Ascending aorta (tissue), 2 donors: Measurements from ENCODE around the gene SMARCC2. TPM values are rescaled to one million over a fixed set of nuclear protein-coding genes. Genes with fewer than 3 reads are reported as not detected.
"Not testable (repeated sequence)": the region's sequence is repeated elsewhere in the genome, so short reads cannot be mapped to it uniquely, and the experiment has no call there.

Experiments used
- DNase-seq, 2 donors: peaks; one replicate each; pipeline ENCODE4 v3.0.0-alpha.2; 2019; ENCODE audit warnings: low spot score in 2 of 2
- H3K27ac ChIP-seq, 2 donors: fragments of 200-600 bp; sonication (generic); one replicate each; pipeline ENCODE4 v1.5.1; 2016 to 2017; ENCODE audit warnings: mild to moderate bottlenecking in 1 of 2
- H3K27me3 ChIP-seq: fragments of 200-600 bp; sonication (generic); one replicate; pipeline ENCODE4 v1.5.1; 2017
- H3K36me3 ChIP-seq, 2 donors: fragments of 200-600 bp; sonication (generic); one replicate each; pipeline ENCODE4 v1.5.1; 2016
- H3K4me1 ChIP-seq, 2 donors: fragments of 200-600 bp; sonication (generic); one replicate each; pipeline ENCODE4 v1.5.1; 2016 to 2017; ENCODE audit warnings: mild to moderate bottlenecking in 1 of 2
- H3K4me3 ChIP-seq, 2 donors: fragments of 200-600 bp; sonication (generic); one replicate each; pipeline ENCODE4 v1.5.1; 2016 to 2017; ENCODE audit warnings: mild to moderate bottlenecking in 1 of 2
- H3K9me3 ChIP-seq, 2 donors: fragments of 200-600 bp; sonication (generic); one replicate each; pipeline ENCODE4 v1.5.1; 2016
- CTCF ChIP-seq, 3 experiments: fragments of 200-600 bp in 2 of 3; fragments of 450-650 bp in 1 of 3; sonication (generic) in 2 of 3; IDR thresholded peaks; one replicate each; pipeline ENCODE4 v1.5.1; 2016 to 2019; ENCODE audit warnings: antibody characterized with exemption in 3 of 3, mild to moderate bottlenecking in 1 of 3, moderate library complexity in 1 of 3
- intact Hi-C: fragments of 100-400 bp; cut with DNase I; formaldehyde crosslinking; loops from one replicate; pipeline ENCODE4 v1.15.1; 2023
- total RNA-seq: library from RNA; depleted of rRNA; stranded (reverse); fragments of >200 nt; gene quantifications from one replicate; pipeline ENCODE4 v1.1.0, GENCODE V29; 2016

SMARCC2 gene
- total RNA-seq, 1 donor from 2014 or later = 53.9 TPM

GRCh38 chr12:56117778-56118687, 71.2 kb downstream of the SMARCC2 start, which contains the start of gene ZC3H10:
ZC3H10 (plus strand) TSS chr12:56118266; CDS start chr12:56120563, 2,297 bp downstream.
- peaks cover 14 to 32% of the 10 kb centered on the region in 2 donors for H3K36me3 ChIP-seq
- H3K27ac ChIP-seq = peak within 1 kb of the TSS; percentile 94 to 95
- H3K27me3 ChIP-seq = no peaks in the 10 kb centered on the region
- DNase-seq = peak; percentile 98 to 100
- peak; percentile 50 to 59 (median 50) for TF ChIP-seq CTCF (IDR thresholded peaks at IDR 0.05)
- H3K4me3 ChIP-seq = peak within 1 kb of the TSS; percentile 75 to 77
- H3K4me1 ChIP-seq = peaks cover 10 to 16% of the 10 kb centered on the region in 2 donors
- intact Hi-C loops = loop anchor here (1.0 to 5.0 kb wide), 8 partner anchors 9 to 1404 kb away; partner anchors contain the start of genes ATP5F1B, CNPY2, DDIT3 and MBD6
- no peaks in the 10 kb centered on the region for H3K9me3 ChIP-seq

GRCh38 chr12:56117082-56117706, 72.1 kb downstream of the SMARCC2 start:
- not testable (repeated sequence) for H3K27me3 ChIP-seq, DNase-seq, H3K9me3 ChIP-seq
- Histone ChIP-seq H3K4me1 (peaks cover 10 to 16% of the 10 kb centered on the region in 2 donors), H3K4me3 (peak overlapping the region; percentile 75 to 77), H3K36me3 (peaks cover 21 to 32% of the 10 kb centered on the region in 2 donors), H3K27ac (peak overlapping the region; percentile 90 to 94)
- intact Hi-C loops = loop anchor here (5.0 kb wide), 5 partner anchors 40 to 1405 kb away; partner anchors contain the start of genes ATP5F1B, CNPY2, DDIT3 and MBD6

GRCh38 chr12:56116267-56117081, 72.8 kb downstream of the SMARCC2 start, which contains the start of gene RPL41:
RPL41 (plus strand) TSS chr12:56116633.
- H3K4me1 ChIP-seq = peaks cover 10 to 16% of the 10 kb centered on the region in 2 donors
- H3K36me3 ChIP-seq = peaks cover 28 to 32% of the 10 kb centered on the region in 2 donors
- intact Hi-C loops = loop anchor here (1.0 to 5.0 kb wide), 6 partner anchors 12 to 1406 kb away; partner anchors contain the start of genes ATP5F1B, CNPY2, DDIT3 and MBD6
- H3K4me3 ChIP-seq = peak within 1 kb of the TSS; percentile 75 to 77
- no peaks in the 10 kb centered on the region for H3K27me3 ChIP-seq
- TF ChIP-seq CTCF (IDR thresholded peaks at IDR 0.05) = peak in 1 of 3 experiments; percentile 2
- peak within 1 kb of the TSS; percentile 90 to 94 for H3K27ac ChIP-seq
- DNase-seq = peak; percentile 69 to 98
- no peaks in the 10 kb centered on the region for H3K9me3 ChIP-seq

GRCh38 chr12:56115329-56115728, 74.0 kb downstream of the SMARCC2 start:
- Histone ChIP-seq H3K27me3 (no peaks in the 10 kb centered on the region), H3K4me1 (peaks cover 10 to 16% of the 10 kb centered on the region in 2 donors), H3K4me3 (peak overlapping the region; percentile 75 to 77), H3K36me3 (peaks cover 28 to 32% of the 10 kb centered on the region in 2 donors), H3K9me3 (no peaks in the 10 kb centered on the region), H3K27ac (peak overlapping the region; percentile 90 to 94)
- no peak for TF ChIP-seq CTCF (IDR thresholded peaks at IDR 0.05)
- intact Hi-C loops = loop anchor here (5.0 kb wide), 5 partner anchors 38 to 1407 kb away; partner anchors contain the start of genes ATP5F1B, CNPY2, DDIT3 and MBD6
- DNase-seq = no peak

GRCh38 chr12:56114084-56114483, 75.2 kb downstream of the SMARCC2 start:
- TF ChIP-seq CTCF (IDR thresholded peaks at IDR 0.05) = no peak
- DNase-seq = no peak
- no peak overlapping the region for H3K4me3 ChIP-seq
- intact Hi-C loops = no loop called here
- peaks cover 40 to 45% of the 10 kb centered on the region in 2 donors for H3K36me3 ChIP-seq
- H3K9me3 ChIP-seq = no peaks in the 10 kb centered on the region
- H3K27me3 ChIP-seq = no peaks in the 10 kb centered on the region
- H3K27ac ChIP-seq = no peak overlapping the region
- H3K4me1 ChIP-seq = peaks cover 3 to 8% of the 10 kb centered on the region in 2 donors

Other genes with a start within 250 kb of the SMARCC2 start
- not detected for gene PMEL, start 223.4 kb downstream of the SMARCC2 start, total RNA-seq
- 24.5 TPM for gene CDK2, start 222.7 kb downstream of the SMARCC2 start, total RNA-seq
- 48.0 TPM for gene RAB5B, start 215.4 kb downstream of the SMARCC2 start, total RNA-seq
- gene SUOX, start 192.2 kb downstream of the SMARCC2 start, total RNA-seq = 5.4 TPM
- 1.6 TPM for gene IKZF4, start 168.4 kb downstream of the SMARCC2 start, total RNA-seq
- gene RPS26, start 147.6 kb downstream of the SMARCC2 start, total RNA-seq = 877 TPM
- gene ERBB3, start 109.3 kb downstream of the SMARCC2 start, total RNA-seq = 3.2 TPM
- 101 TPM for gene PA2G4, start 84.9 kb downstream of the SMARCC2 start, total RNA-seq
- gene RPL41, start 72.8 kb downstream of the SMARCC2 start, total RNA-seq = 1,819 TPM
- 11.1 TPM for gene ZC3H10, start 71.2 kb downstream of the SMARCC2 start, total RNA-seq
- gene ESYT1, start 61.2 kb downstream of the SMARCC2 start, total RNA-seq = 119 TPM
- 53.6 TPM for gene MYL6B, start 36.9 kb downstream of the SMARCC2 start, total RNA-seq
- 1,476 TPM for gene MYL6, start 31.1 kb downstream of the SMARCC2 start, total RNA-seq
- gene RNF41, start 32.4 kb upstream of the SMARCC2 start, total RNA-seq = 50.3 TPM
- gene NABP2, start 34.9 kb upstream of the SMARCC2 start, total RNA-seq = 2.8 TPM
- not detected for gene SLC39A5, start 40.6 kb upstream of the SMARCC2 start, total RNA-seq
- gene ANKRD52, start 68.9 kb upstream of the SMARCC2 start, total RNA-seq = 17.5 TPM
- gene COQ10A, start 77.5 kb upstream of the SMARCC2 start, total RNA-seq = 4.8 TPM
- 55.2 TPM for gene CS, start 110.8 kb upstream of the SMARCC2 start, total RNA-seq
- 34.6 TPM for gene CNPY2, start 126.5 kb upstream of the SMARCC2 start, total RNA-seq
- gene PAN2, start 144.5 kb upstream of the SMARCC2 start, total RNA-seq = 45.3 TPM
- gene IL23A, start 149.4 kb upstream of the SMARCC2 start, total RNA-seq = not detected
- gene STAT2, start 170.6 kb upstream of the SMARCC2 start, total RNA-seq = 246 TPM
- not detected for gene APOF, start 173.4 kb upstream of the SMARCC2 start, total RNA-seq